ENCODE measurements around the gene DLGAP4.

DNA sequence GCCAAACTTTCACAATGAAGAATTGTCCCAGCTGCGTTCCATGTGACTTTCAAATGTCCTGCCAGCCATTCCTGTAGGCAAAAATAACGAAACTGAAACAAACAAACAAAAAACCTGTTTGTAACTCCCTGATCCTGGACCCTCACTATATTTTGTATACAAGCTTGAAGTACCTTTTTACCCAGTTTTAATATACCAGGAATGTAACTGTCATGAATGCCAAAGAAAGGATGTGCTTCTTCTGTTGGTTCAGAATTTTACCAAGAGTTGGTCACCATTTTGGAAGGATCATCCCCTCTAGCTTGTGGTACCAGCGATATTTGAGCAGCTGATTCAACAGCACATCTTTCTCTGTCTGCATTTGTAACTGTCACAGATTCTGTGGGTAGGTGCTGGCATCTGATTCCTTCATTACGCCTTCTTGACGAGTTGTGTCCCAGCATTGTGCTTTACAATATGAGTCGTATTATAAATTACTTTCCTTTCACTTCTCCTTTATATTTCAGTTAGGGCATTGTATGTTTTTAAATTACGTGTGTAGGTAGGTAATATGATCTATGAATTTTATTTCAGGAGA is 93.9 kb downstream of the DLGAP4 start:
- no peak for TF ChIP-seq CTCF (IDR thresholded peaks at IDR 0.05 in 4 of 5, conservative IDR thresholded peaks at IDR 0.05 in 1 of 5)
- TF ChIP-seq POLR2A (IDR thresholded peaks at IDR 0.05): no peak

Data from gastrocnemius medialis (tissue), 4 donors.